Measurements from ENCODE around the gene EWSR1.
"Not testable (repeated sequence)": the region's sequence is repeated elsewhere in the genome, so short reads cannot be mapped to it uniquely, and the experiment has no call there.

Gene EWSR1

GRCh38 chr22:29267858-29268510, at the start of gene EWSR1, which contains the start of gene RHBDD3:
EWSR1 (plus strand) TSS chr22:29268268; CDS start chr22:29268337, 69 bp downstream.
RHBDD3 (minus strand) TSS chr22:29267981; CDS start chr22:29265626, 2,355 bp downstream.
- DNase-seq (ENCODE audit: insufficient read length, low spot score), result peak; percentile 64

GRCh38 chr22:29218758-29219408, 49.2 kb upstream of the EWSR1 start:
- TF ChIP-seq CTCF (IDR thresholded peaks at IDR 0.05; ENCODE audit: insufficient read depth, missing control alignments), result no peak
- no peak for FAIRE-seq
- no peak for DNase-seq (ENCODE audit: insufficient read length, low spot score)

More at GRCh38 chr22:29267858-29268510, at the start of gene EWSR1, which contains the start of gene RHBDD3:
- FAIRE-seq, result no peak
- TF ChIP-seq CTCF (IDR thresholded peaks at IDR 0.05; ENCODE audit: insufficient read depth, missing control alignments), result no peak

GRCh38 chr22:29219409-29219782, 48.7 kb upstream of the EWSR1 start:
- not testable (repeated sequence) for FAIRE-seq; DNase-seq (ENCODE audit: insufficient read length, low spot score)

- FAIRE-seq (no peak), DNase-seq (ENCODE audit: insufficient read length, low spot score) (no peak)
- TF ChIP-seq CTCF (IDR thresholded peaks at IDR 0.05; ENCODE audit: insufficient read depth, missing control alignments), result no peak
These were observed 48.0 kb upstream of the EWSR1 start for GRCh38 chr22:29219881-29220670.

- FAIRE-seq (no peak), DNase-seq (ENCODE audit: insufficient read length, low spot score) (no peak)
- TF ChIP-seq CTCF (IDR thresholded peaks at IDR 0.05; ENCODE audit: insufficient read depth, missing control alignments), result no peak
These were observed 43.8 kb upstream of the EWSR1 start for GRCh38 chr22:29224121-29224858.

GRCh38 chr22:29224859-29225410, 43.1 kb upstream of the EWSR1 start:
- TF ChIP-seq CTCF (IDR thresholded peaks at IDR 0.05; ENCODE audit: insufficient read depth, missing control alignments), result no peak
- FAIRE-seq (no peak), DNase-seq (ENCODE audit: insufficient read length, low spot score) (no peak)

Measured in D721Med (cell line).